Thyroid gland (tissue), 4 donors: ENCODE measurements around the gene MESP1. TPM values are rescaled to one million over a fixed set of nuclear protein-coding genes. Genes with fewer than 3 reads are reported as not detected.

Experiments
- DNase-seq, 2 donors: peaks; one replicate each; pipeline ENCODE4 v3.0.0-alpha.2; 2019
- H3K27ac ChIP-seq, 3 donors: fragments of 200-600 bp; sonication (generic); 1 replicate in 2 of 3; 2 replicates in 1 of 3; pipeline ENCODE4 v1.5.1; 2016 to 2019; ENCODE audit warnings: mild to moderate bottlenecking in 1 of 3, moderate library complexity in 1 of 3
- H3K27me3 ChIP-seq: fragments of 200-600 bp; sonication (generic); one replicate; pipeline ENCODE4 v1.5.1; 2019
- H3K36me3 ChIP-seq, 2 donors: fragments of 200-600 bp; sonication (generic); one replicate each; pipeline ENCODE4 v1.5.1; 2016 to 2019
- H3K4me1 ChIP-seq, 2 donors: fragments of 200-600 bp; sonication (generic); one replicate each; pipeline ENCODE4 v1.5.1; 2017 to 2019
- H3K4me3 ChIP-seq, 3 donors: fragments of 200-600 bp; sonication (generic); replicated peaks in 1 of 3; 1 replicate in 2 of 3; 2 replicates in 1 of 3; pipeline ENCODE4 v1.5.1; 2016; ENCODE audit warnings: mild to moderate bottlenecking in 1 of 3
- H3K9me3 ChIP-seq: fragments of 200-600 bp; sonication (generic); one replicate; pipeline ENCODE4 v1.5.1; 2017
- POLR2A ChIP-seq, 2 donors: fragments of 450-650 bp; IDR thresholded peaks; one replicate each; pipeline ENCODE4 v1.6.1; 2017; ENCODE audit warnings: antibody characterized with exemption in 2 of 2, mild to moderate bottlenecking in 2 of 2, moderate library complexity in 1 of 2
- WGBS, 2 donors: methylation state at CpG; one replicate each; pipeline ENCODE4 v1.1.5; 2017; 5-methylcytosine and 5-hydroxymethylcytosine counted together
- intact Hi-C: fragments of 100-400 bp; cut with DNase I; formaldehyde crosslinking; loops from one replicate; pipeline ENCODE4 v1.15.1; 2023
- total RNA-seq, 4 donors: library from RNA; depleted of rRNA; stranded (reverse); fragments of >200 nt; gene quantifications; one replicate each; pipeline ENCODE4 v1.2.3, GENCODE V29; 2016
- TF ChIP-seq, protein P1 (sequence below), 6 experiments: fragments of 200-600 bp in 3 of 6; fragments of 450-650 bp in 3 of 6; sonication (generic) in 3 of 6; IDR thresholded peaks; one replicate each; pipeline ENCODE4 v1.5.1; 2016 to 2019; ENCODE audit warnings: antibody characterized with exemption in 6 of 6, mild to moderate bottlenecking in 2 of 6, inconsistent platforms in 1 of 6, moderate library complexity in 1 of 6

The MESP1 gene
- total RNA-seq, 4 donors from 2014 or later: 1.9 to 2.6 (median 2.1) TPM; not detected in 1

DNA sequence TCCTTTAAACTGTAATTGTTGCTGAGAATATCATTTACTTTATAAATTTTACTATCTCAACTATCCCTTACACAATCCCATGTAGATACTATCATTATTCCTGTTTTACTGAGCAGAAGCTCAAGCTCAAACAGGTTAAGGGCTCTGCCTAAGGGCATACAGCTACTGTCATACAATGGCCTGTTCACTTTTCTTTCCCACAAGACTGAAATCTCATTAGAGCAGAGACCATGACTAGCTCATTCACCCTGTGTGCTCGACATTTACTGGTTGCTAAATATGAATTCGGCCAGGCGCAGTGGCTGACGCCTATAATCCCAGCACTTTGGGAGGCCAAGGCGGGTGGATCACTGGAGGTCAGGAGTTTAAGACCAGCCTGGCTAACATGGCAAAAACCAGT lies 23.4 kb upstream of the MESP1 start:
- Histone ChIP-seq H3K36me3 (no peaks in the 10 kb centered on the region), H3K27me3 (no peaks in the 10 kb centered on the region), H3K4me3 (no peak overlapping the region), H3K4me1 (peaks cover 3 to 10% of the 10 kb centered on the region in 2 donors), H3K27ac (no peak overlapping the region), H3K9me3 (no peaks in the 10 kb centered on the region)
- TF ChIP-seq POLR2A (IDR thresholded peaks at IDR 0.05): no peak
- TF ChIP-seq, protein P1, sequence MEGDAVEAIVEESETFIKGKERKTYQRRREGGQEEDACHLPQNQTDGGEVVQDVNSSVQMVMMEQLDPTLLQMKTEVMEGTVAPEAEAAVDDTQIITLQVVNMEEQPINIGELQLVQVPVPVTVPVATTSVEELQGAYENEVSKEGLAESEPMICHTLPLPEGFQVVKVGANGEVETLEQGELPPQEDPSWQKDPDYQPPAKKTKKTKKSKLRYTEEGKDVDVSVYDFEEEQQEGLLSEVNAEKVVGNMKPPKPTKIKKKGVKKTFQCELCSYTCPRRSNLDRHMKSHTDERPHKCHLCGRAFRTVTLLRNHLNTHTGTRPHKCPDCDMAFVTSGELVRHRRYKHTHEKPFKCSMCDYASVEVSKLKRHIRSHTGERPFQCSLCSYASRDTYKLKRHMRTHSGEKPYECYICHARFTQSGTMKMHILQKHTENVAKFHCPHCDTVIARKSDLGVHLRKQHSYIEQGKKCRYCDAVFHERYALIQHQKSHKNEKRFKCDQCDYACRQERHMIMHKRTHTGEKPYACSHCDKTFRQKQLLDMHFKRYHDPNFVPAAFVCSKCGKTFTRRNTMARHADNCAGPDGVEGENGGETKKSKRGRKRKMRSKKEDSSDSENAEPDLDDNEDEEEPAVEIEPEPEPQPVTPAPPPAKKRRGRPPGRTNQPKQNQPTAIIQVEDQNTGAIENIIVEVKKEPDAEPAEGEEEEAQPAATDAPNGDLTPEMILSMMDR (IDR thresholded peaks at IDR 0.05): no peak
- intact Hi-C loops: no loop called here
- no peak for DNase-seq
- WGBS, 2 donors: 90 to 95% methylated on average over 5 of the region's 5 CpGs

DNA sequence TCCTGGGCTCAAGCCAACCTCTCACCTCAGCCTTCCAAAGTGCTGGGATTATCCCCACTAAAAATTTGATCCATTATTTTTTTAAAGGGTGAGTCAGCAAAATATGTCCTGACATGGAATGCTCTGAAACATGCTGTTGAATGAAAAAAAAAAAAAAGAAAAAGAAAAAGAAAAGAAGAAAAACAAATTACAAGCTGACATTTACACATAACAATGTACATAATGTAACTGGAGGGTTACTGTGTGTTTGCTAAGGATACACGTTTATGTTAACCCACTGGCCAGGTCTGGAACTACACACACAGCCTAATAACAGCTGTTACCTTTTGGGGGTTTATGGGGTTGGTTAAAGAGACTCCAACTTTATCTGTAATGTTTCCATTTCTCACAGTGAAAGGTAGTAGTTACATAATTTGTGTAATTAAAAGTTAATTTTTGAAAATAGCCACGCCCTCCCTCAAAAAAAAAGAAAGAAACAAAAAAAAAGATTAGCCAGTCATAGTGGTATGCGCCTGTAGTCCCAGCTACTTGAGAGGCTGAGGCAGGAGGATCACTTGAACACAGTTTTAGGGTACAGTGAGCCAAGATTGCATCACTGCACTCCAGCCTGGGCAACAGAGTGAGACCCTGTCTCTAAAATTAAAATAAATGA lies 22.0 kb upstream of the MESP1 start:
- TF ChIP-seq, protein P1 (IDR thresholded peaks at IDR 0.05): peak in 2 of 6 experiments; percentile 16 to 23
- no peak for TF ChIP-seq POLR2A (IDR thresholded peaks at IDR 0.05)
- no peak for DNase-seq
- Histone ChIP-seq H3K4me3 (no peak overlapping the region), H3K9me3 (no peaks in the 10 kb centered on the region), H3K4me1 (peaks cover 3 to 11% of the 10 kb centered on the region in 2 donors), H3K27ac (no peak overlapping the region), H3K36me3 (no peaks in the 10 kb centered on the region), H3K27me3 (no peaks in the 10 kb centered on the region)
- 80 to 84% methylated on average over 3 of the region's 3 CpGs for WGBS, 2 donors
- intact Hi-C loops: no loop called here

DNA sequence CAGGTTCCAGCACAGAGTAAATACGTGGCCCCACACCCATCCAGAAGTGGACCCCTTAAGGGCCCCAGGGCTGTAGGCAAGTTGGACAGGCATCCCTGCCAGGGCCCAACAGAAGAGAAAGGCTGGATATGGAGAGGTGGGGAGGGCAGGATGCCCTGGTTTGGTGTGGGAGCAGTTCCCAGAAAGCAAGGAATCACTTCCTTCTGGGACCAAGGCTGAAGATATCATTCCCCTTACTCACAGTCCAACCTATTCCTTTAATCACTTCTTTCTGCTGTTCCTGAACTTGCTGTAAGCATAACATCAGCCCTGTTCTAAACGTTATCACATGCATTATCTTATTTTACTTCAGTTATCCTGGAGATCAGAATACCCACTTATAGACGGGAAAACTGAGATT lies 19.0 kb upstream of the MESP1 start:
- TF ChIP-seq, protein P1 (IDR thresholded peaks at IDR 0.05): no peak
- no peak for TF ChIP-seq POLR2A (IDR thresholded peaks at IDR 0.05)

DNA sequence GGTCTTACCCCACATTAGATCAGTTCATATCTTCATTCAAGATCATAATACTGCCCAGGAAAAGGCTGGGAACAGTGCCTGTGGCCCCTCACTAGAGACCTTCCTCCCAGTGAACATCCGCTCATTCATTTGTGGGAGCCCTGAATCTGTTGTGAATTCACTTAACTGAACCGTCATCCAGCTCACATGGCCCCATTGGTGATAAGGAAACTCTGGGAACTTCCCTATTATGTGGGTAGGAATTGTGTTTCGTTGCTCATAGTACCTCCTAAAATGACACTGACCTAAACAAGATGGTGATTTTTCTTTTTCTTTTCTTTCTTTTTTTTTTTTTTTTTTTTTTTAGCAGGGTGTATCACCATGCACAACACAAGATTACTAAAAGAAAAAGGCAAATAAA lies 18.3 kb upstream of the MESP1 start:
- DNase-seq: no peak
- TF ChIP-seq, protein P1 (IDR thresholded peaks at IDR 0.05): no peak
- no peak for TF ChIP-seq POLR2A (IDR thresholded peaks at IDR 0.05)
- intact Hi-C loops: loop anchor here (10.0 kb wide), 1 partner anchor 315 kb away; no protein-coding TSS in a partner anchor
- Histone ChIP-seq H3K9me3 (no peaks in the 10 kb centered on the region), H3K27me3 (no peaks in the 10 kb centered on the region), H3K36me3 (no peaks in the 10 kb centered on the region), H3K27ac (no peak overlapping the region), H3K4me3 (no peak overlapping the region), H3K4me1 (peaks cover 0 to 13% of the 10 kb centered on the region in 2 donors)
- 94 to 97% methylated on average over 3 of the region's 3 CpGs for WGBS, 2 donors

More for the DNA sequence above, 19.0 kb upstream of the MESP1 start:
- no peaks in the 10 kb centered on the region for H3K36me3 ChIP-seq
- DNase-seq: no peak
- peaks cover 0 to 13% of the 10 kb centered on the region in 2 donors for H3K4me1 ChIP-seq
- H3K27me3 ChIP-seq: no peaks in the 10 kb centered on the region
- H3K9me3 ChIP-seq: no peaks in the 10 kb centered on the region
- 86 to 88% methylated on average over 3 of the region's 3 CpGs for WGBS, 2 donors
- no peak overlapping the region for H3K27ac ChIP-seq
- no peak overlapping the region for H3K4me3 ChIP-seq
- intact Hi-C loops: no loop called here

DNA sequence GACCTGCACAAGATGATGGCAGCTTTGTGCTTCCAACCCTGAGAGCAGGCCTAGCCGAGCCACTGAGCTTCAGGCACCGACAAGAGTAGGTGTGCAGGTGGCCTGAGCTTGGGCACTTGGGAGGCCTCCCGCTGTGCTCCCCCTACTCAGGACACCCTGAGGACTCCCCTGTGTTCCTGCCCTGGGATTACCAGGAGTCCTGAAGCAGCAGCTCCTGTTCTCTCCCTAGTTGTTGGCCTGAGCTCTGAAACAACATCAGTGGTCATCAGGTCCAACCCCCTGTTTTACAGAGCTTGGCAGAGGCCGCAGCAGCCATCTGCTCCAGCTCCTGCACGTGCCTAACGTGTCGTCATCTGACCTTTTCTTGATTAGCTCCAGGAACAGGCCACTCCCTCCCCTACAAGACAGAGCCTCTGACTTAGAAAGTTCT lies 17.0 kb upstream of the MESP1 start:
- Histone ChIP-seq H3K9me3 (no peaks in the 10 kb centered on the region), H3K4me3 (no peak overlapping the region), H3K27ac (no peak overlapping the region), H3K36me3 (no peaks in the 10 kb centered on the region), H3K27me3 (no peaks in the 10 kb centered on the region), H3K4me1 (peaks cover 0 to 13% of the 10 kb centered on the region in 2 donors)
- TF ChIP-seq, protein P1 (IDR thresholded peaks at IDR 0.05): no peak
- TF ChIP-seq POLR2A (IDR thresholded peaks at IDR 0.05): no peak
- intact Hi-C loops: loop anchor here (10.0 kb wide), 1 partner anchor 317 kb away; no protein-coding TSS in a partner anchor
- peak in 1 of 2 donors; percentile 27 for DNase-seq
- WGBS, 2 donors: 76 to 85% methylated on average over 5 of the region's 7 CpGs
